A549 treated with dexamethasone at 1 μM for 4 hours (cell line): Measurements from ENCODE around the gene GTF2B. TPM values are rescaled to one million over a fixed set of nuclear protein-coding genes. Genes with fewer than 3 reads are reported as not detected.

Experiments used
- total RNA-seq: library from RNA; stranded (reverse); fragments of 200-300 nt; extraction: Qiagen RNA extraction; gene quantifications from 5 replicates; pipeline ENCODE4 v1.2.3, GENCODE V29; 2022

The GTF2B gene, protein sequence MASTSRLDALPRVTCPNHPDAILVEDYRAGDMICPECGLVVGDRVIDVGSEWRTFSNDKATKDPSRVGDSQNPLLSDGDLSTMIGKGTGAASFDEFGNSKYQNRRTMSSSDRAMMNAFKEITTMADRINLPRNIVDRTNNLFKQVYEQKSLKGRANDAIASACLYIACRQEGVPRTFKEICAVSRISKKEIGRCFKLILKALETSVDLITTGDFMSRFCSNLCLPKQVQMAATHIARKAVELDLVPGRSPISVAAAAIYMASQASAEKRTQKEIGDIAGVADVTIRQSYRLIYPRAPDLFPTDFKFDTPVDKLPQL
- total RNA-seq = 26.1 to 28.6 TPM (median 27.4 TPM) in 5 replicates

DNA sequence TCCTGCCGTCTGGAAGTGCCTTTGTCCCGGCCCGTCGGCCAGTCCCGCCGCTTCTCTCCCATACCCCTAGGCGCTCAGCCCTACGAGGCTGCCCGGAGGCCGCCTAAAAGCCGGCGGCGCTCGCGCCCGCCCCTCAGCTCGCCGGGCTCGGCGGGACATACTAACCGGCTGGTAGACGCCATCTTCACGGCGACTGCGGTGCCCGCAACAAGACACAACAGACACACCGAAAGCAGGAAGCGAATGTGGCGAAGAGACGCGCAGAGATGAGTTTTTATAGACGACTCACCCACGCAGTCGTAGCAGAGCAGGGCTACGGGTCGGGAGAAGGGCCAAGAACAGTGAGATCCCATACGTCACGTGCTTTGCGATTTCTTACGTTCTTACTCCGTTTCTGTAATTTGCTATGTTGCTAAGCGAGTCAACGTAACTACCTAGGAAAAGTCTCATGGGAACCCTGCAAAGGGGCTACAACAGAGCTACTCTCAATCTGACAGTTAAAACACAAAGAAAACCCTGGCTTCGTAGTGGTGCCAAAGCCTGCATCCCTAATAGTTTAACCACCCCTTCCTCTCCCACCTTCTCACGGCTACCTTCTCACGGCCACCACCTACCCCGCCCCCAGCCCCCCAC, at the start of gene GTF2B:
GTF2B (minus strand) TSS at position 250 of the 633 bp plus-strand sequence; CDS start at position 182, 68 bp downstream.

Other genes starting within 250 kb of the GTF2B start
- gene PKN2, start 207.3 kb downstream of the GTF2B start, total RNA-seq = 10.8 to 16.2 TPM (median 14.0 TPM) in 5 replicates
- gene KYAT3, start 101.1 kb upstream of the GTF2B start, total RNA-seq = 7.3 to 9.1 TPM (median 8.3 TPM) in 5 replicates
- gene RBMXL1, start 101.1 kb upstream of the GTF2B start, total RNA-seq = 1.9 to 2.9 TPM (median 2.2 TPM) in 5 replicates
- 0.93 to 1.0 TPM (median 1.0 TPM) in 5 replicates for gene GBP3, start 131.3 kb upstream of the GTF2B start, total RNA-seq
- 0.07 to 0.21 TPM (median 0.10 TPM) in 5 replicates for gene GBP1, start 173.6 kb upstream of the GTF2B start, total RNA-seq
- 0.71 to 1.1 TPM (median 0.88 TPM) in 5 replicates for gene GBP2, start 234.5 kb upstream of the GTF2B start, total RNA-seq